Measurements from ENCODE around the gene CEP152.
"Not testable (repeated sequence)": the region's sequence is repeated elsewhere in the genome, so short reads cannot be mapped to it uniquely, and the experiment has no call there.

The CEP152 gene

DNA sequence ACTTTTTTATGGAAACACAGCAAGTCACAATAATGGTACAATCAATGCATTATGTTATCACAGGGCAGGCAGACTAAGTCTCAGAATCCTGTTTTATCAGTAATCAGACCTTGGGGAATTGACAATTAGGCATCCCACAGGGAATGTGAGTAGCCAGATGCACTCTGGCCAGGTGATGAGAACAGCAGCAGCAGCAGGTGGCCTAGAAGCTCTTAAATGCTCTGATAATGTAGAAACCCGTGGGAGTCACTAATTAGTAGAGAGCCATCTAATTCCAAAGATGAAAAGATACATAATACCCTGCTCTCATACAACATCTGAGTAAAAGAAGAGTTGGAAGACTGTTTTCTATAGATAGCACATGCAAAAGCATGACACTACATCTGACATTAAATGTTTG lies 12.6 kb downstream of the CEP152 start:
- H3K4me1 ChIP-seq (ENCODE audit: control extremely low read depth in 1 of 4, control insufficient read depth in 4 of 4, insufficient read depth in 4 of 4, low read length in 3 of 4), result peaks cover 5 to 30% (median 10%) of the 10 kb centered on the region in 4 experiments
- H3K27me3 ChIP-seq (replicated peaks in 2 of 5; ENCODE audit: control insufficient read depth in 4 of 5, insufficient read depth in 5 of 5, low read length in 4 of 5), result no peaks in the 10 kb centered on the region
- no peak overlapping the region for H3K4me3 ChIP-seq (ENCODE audit: control insufficient read depth in 1 of 7, extremely low read depth in 1 of 7, insufficient read depth in 4 of 7, low read depth in 2 of 7, low read length in 6 of 7)
- POLR2A ChIA-PET, result no interaction called here
- no peak for DNase-seq
- H3K36me3 ChIP-seq (ENCODE audit: control insufficient read depth in 4 of 4, insufficient read depth in 4 of 4, low read length in 3 of 4), result peaks cover 0 to 16% (median 5%) of the 10 kb centered on the region in 4 experiments
- no CpG with 5 or more reads among the region's 1 CpG for WGBS (ENCODE audit: insufficient coverage)
- H3K9me3 ChIP-seq (ENCODE audit: control extremely low read depth in 1 of 5, control insufficient read depth in 4 of 5, insufficient read depth in 2 of 5, low read depth in 1 of 5, low read length in 4 of 5), result no peaks in the 10 kb centered on the region
- CTCF ChIA-PET, result no interaction called here
- no peak overlapping the region for H3K27ac ChIP-seq (ENCODE audit: insufficient read depth in 1 of 2, low read depth in 1 of 2, low read length in 2 of 2, poor library complexity in 1 of 2, severe bottlenecking in 2 of 2)

DNA sequence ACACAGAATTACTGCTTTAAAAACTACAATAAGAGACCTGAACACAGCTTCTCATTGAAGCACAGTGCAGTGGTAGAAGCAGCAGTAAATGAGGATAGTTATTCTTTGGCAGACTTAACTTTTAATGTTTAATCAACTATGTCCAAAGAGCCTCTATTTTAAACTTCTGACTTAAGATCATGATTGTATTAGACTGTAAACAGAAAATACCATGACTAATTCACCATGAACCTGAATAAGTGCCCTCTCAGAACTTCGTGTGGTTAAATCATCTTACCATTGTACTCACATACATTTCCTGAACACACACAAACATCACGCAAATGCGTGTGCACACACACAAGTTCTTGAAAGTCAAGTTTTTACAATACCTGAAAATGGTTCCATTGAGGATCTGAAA lies 13.9 kb downstream of the CEP152 start:
- Histone ChIP-seq H3K27me3 (replicated peaks in 2 of 5; ENCODE audit: control insufficient read depth in 4 of 5, insufficient read depth in 5 of 5, low read length in 4 of 5) (no peaks in the 10 kb centered on the region), H3K9me3 (ENCODE audit: control extremely low read depth in 1 of 5, control insufficient read depth in 4 of 5, insufficient read depth in 2 of 5, low read depth in 1 of 5, low read length in 4 of 5) (no peaks in the 10 kb centered on the region), H3K36me3 (ENCODE audit: control insufficient read depth in 4 of 4, insufficient read depth in 4 of 4, low read length in 3 of 4) (peaks cover 5 to 23% (median 10%) of the 10 kb centered on the region in 4 experiments), H3K4me1 (ENCODE audit: control extremely low read depth in 1 of 4, control insufficient read depth in 4 of 4, insufficient read depth in 4 of 4, low read length in 3 of 4) (peaks cover 5 to 30% (median 10%) of the 10 kb centered on the region in 4 experiments), H3K4me3 (ENCODE audit: control insufficient read depth in 1 of 7, extremely low read depth in 1 of 7, insufficient read depth in 4 of 7, low read depth in 2 of 7, low read length in 6 of 7) (peak overlapping the region in 2 of 7 experiments; percentile 27 to 57), H3K27ac (ENCODE audit: insufficient read depth in 1 of 2, low read depth in 1 of 2, low read length in 2 of 2, poor library complexity in 1 of 2, severe bottlenecking in 2 of 2) (no peak overlapping the region)
- POLR2A ChIA-PET, result no interaction called here
- CTCF ChIA-PET, result no interaction called here
- WGBS (ENCODE audit: insufficient coverage), result 40% methylated on average over 1 of the region's 3 CpGs
- DNase-seq, result peak in 2 of 3 donors; percentile 71 to 82

DNA sequence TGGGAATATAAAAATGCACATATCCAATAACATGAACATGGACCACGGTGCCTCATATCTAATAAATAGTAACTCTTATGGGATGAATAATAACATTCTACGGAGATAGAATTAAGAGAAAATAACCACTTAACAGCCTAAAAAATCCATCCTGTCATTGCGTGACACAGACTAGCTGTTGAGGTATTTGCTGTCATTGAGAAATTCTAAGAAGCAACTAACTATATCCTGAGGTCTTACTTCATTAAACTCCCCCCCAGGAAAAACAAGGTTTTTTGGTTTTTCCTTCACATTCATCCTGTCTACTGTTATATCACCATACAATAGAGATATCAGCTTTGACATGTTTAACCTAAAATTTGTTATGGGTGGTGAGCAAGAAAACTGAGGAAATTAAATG lies 14.3 kb downstream of the CEP152 start:
- no peak for DNase-seq
- peaks cover 5 to 30% (median 10%) of the 10 kb centered on the region in 4 experiments for H3K4me1 ChIP-seq (ENCODE audit: control extremely low read depth in 1 of 4, control insufficient read depth in 4 of 4, insufficient read depth in 4 of 4, low read length in 3 of 4)
- no peaks in the 10 kb centered on the region for H3K27me3 ChIP-seq (replicated peaks in 2 of 5; ENCODE audit: control insufficient read depth in 4 of 5, insufficient read depth in 5 of 5, low read length in 4 of 5)
- 100% methylated on average over 1 of the region's 3 CpGs for WGBS (ENCODE audit: insufficient coverage)
- CTCF ChIA-PET, result no interaction called here
- H3K36me3 ChIP-seq (ENCODE audit: control insufficient read depth in 4 of 4, insufficient read depth in 4 of 4, low read length in 3 of 4), result peaks cover 5 to 26% (median 11%) of the 10 kb centered on the region in 4 experiments
- H3K4me3 ChIP-seq (ENCODE audit: control insufficient read depth in 1 of 7, extremely low read depth in 1 of 7, insufficient read depth in 4 of 7, low read depth in 2 of 7, low read length in 6 of 7), result no peak overlapping the region
- POLR2A ChIA-PET, result no interaction called here
- no peaks in the 10 kb centered on the region for H3K9me3 ChIP-seq (ENCODE audit: control extremely low read depth in 1 of 5, control insufficient read depth in 4 of 5, insufficient read depth in 2 of 5, low read depth in 1 of 5, low read length in 4 of 5)
- no peak overlapping the region for H3K27ac ChIP-seq (ENCODE audit: insufficient read depth in 1 of 2, low read depth in 1 of 2, low read length in 2 of 2, poor library complexity in 1 of 2, severe bottlenecking in 2 of 2)

DNA sequence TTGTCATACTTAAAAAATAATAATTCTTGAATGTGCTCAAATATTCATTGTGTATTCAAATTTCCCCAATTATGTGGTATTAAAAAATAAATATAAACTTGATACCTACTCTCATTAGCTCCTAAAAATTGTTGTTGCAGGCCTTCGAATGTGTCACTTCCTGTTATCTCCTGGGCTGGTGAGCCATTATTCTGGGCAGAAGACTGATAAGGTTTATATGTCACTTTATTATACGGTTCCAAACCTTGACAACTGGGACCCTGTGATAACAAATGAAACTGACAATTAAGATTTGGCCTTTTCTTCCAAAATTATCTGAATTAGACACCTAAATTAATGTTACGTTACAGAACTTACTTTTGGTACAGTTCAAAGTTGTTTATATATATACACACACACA lies 15.0 kb downstream of the CEP152 start:
- no peak overlapping the region for H3K4me3 ChIP-seq (ENCODE audit: control insufficient read depth in 1 of 7, extremely low read depth in 1 of 7, insufficient read depth in 4 of 7, low read depth in 2 of 7, low read length in 6 of 7)
- 83% methylated on average over 1 of the region's 3 CpGs for WGBS (ENCODE audit: insufficient coverage)
- peaks cover 5 to 29% (median 12%) of the 10 kb centered on the region in 4 experiments for H3K36me3 ChIP-seq (ENCODE audit: control insufficient read depth in 4 of 4, insufficient read depth in 4 of 4, low read length in 3 of 4)
- no peaks in the 10 kb centered on the region for H3K27me3 ChIP-seq (replicated peaks in 2 of 5; ENCODE audit: control insufficient read depth in 4 of 5, insufficient read depth in 5 of 5, low read length in 4 of 5)
- DNase-seq, result peak in 2 of 3 donors; percentile 18 to 55
- no peak overlapping the region for H3K27ac ChIP-seq (ENCODE audit: insufficient read depth in 1 of 2, low read depth in 1 of 2, low read length in 2 of 2, poor library complexity in 1 of 2, severe bottlenecking in 2 of 2)
- POLR2A ChIA-PET, result no interaction called here
- H3K9me3 ChIP-seq (ENCODE audit: control extremely low read depth in 1 of 5, control insufficient read depth in 4 of 5, insufficient read depth in 2 of 5, low read depth in 1 of 5, low read length in 4 of 5), result no peaks in the 10 kb centered on the region
- CTCF ChIA-PET, result no interaction called here
- peaks cover 5 to 27% (median 10%) of the 10 kb centered on the region in 4 experiments for H3K4me1 ChIP-seq (ENCODE audit: control extremely low read depth in 1 of 4, control insufficient read depth in 4 of 4, insufficient read depth in 4 of 4, low read length in 3 of 4)

DNA sequence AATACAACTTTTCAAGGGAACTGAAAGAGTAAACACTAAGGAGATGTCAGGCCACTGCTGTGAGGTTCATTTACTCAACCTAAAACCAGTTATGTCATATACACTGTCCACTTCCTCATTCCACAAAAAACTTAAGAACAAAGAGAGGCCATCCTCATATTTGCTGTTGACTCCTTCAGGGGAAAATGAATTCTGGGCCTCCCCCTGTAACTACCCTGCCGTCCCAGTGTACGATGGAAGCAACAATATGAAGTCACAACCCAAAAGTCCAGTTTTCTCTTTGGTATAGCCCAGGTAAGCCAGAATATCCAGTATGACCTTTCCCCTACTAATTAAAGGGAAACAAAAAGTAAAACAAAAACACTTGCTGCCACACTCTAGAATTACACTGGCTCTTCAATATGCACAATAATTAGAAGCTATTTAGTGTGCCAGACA lies 16.2 kb downstream of the CEP152 start:
- Histone ChIP-seq H3K4me3 (ENCODE audit: control insufficient read depth in 1 of 7, extremely low read depth in 1 of 7, insufficient read depth in 4 of 7, low read depth in 2 of 7, low read length in 6 of 7) (peak overlapping the region in 1 of 7 experiments; percentile 26), H3K36me3 (ENCODE audit: control insufficient read depth in 4 of 4, insufficient read depth in 4 of 4, low read length in 3 of 4) (peaks cover 11 to 38% (median 20%) of the 10 kb centered on the region in 4 experiments), H3K4me1 (ENCODE audit: control extremely low read depth in 1 of 4, control insufficient read depth in 4 of 4, insufficient read depth in 4 of 4, low read length in 3 of 4) (peaks cover 5 to 24% (median 9%) of the 10 kb centered on the region in 4 experiments), H3K27ac (ENCODE audit: insufficient read depth in 1 of 2, low read depth in 1 of 2, low read length in 2 of 2, poor library complexity in 1 of 2, severe bottlenecking in 2 of 2) (peak overlapping the region in 1 of 2 experiments; percentile 21), H3K27me3 (replicated peaks in 2 of 5; ENCODE audit: control insufficient read depth in 4 of 5, insufficient read depth in 5 of 5, low read length in 4 of 5) (no peaks in the 10 kb centered on the region), H3K9me3 (ENCODE audit: control extremely low read depth in 1 of 5, control insufficient read depth in 4 of 5, insufficient read depth in 2 of 5, low read depth in 1 of 5, low read length in 4 of 5) (peaks cover 0 to 1% (median 0%) of the 10 kb centered on the region in 5 experiments)
- WGBS (ENCODE audit: insufficient coverage), result 100% methylated on average over 2 of the region's 2 CpGs
- DNase-seq, result peak in 2 of 3 donors; percentile 66 to 77
- POLR2A ChIA-PET, result no interaction called here
- CTCF ChIA-PET, result no interaction called here

DNA sequence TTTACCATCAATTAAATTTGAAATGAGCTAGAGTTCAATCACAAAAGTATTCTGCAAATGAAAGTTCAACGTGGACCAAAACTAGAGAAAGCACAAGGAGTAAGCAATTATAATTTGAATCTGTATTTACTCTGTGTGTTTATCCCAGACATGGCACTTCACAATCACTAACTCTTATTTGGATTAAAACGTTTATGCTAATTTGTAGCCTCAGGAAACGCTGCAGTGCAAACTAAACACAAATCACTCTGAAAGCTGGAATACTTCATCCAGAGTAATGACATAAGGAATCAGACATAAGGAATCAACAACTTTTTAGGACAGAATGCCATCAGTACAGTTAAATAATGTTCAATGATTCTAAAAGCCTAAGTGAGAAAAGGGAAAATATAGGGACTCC lies 18.5 kb downstream of the CEP152 start:
- no CpG with 5 or more reads among the region's 3 CpGs for WGBS (ENCODE audit: insufficient coverage)
- Histone ChIP-seq H3K4me1 (ENCODE audit: control extremely low read depth in 1 of 4, control insufficient read depth in 4 of 4, insufficient read depth in 4 of 4, low read length in 3 of 4) (peaks cover 3 to 19% (median 8%) of the 10 kb centered on the region in 4 experiments), H3K27ac (ENCODE audit: insufficient read depth in 1 of 2, low read depth in 1 of 2, low read length in 2 of 2, poor library complexity in 1 of 2, severe bottlenecking in 2 of 2) (no peak overlapping the region), H3K27me3 (replicated peaks in 2 of 5; ENCODE audit: control insufficient read depth in 4 of 5, insufficient read depth in 5 of 5, low read length in 4 of 5) (no peaks in the 10 kb centered on the region), H3K9me3 (ENCODE audit: control extremely low read depth in 1 of 5, control insufficient read depth in 4 of 5, insufficient read depth in 2 of 5, low read depth in 1 of 5, low read length in 4 of 5) (peaks cover 0 to 1% (median 0%) of the 10 kb centered on the region in 5 experiments), H3K4me3 (ENCODE audit: control insufficient read depth in 1 of 7, extremely low read depth in 1 of 7, insufficient read depth in 4 of 7, low read depth in 2 of 7, low read length in 6 of 7) (no peak overlapping the region), H3K36me3 (ENCODE audit: control insufficient read depth in 4 of 4, insufficient read depth in 4 of 4, low read length in 3 of 4) (peaks cover 17 to 57% (median 29%) of the 10 kb centered on the region in 4 experiments)
- ChIA-PET CTCF (interaction anchor here (0.9 to 1.8 kb wide), 2 partner anchors 9 to 17 kb away, joined by 3 read pairs; no protein-coding TSS in a partner anchor), POLR2A (no interaction called here)
- DNase-seq, result no peak

DNA sequence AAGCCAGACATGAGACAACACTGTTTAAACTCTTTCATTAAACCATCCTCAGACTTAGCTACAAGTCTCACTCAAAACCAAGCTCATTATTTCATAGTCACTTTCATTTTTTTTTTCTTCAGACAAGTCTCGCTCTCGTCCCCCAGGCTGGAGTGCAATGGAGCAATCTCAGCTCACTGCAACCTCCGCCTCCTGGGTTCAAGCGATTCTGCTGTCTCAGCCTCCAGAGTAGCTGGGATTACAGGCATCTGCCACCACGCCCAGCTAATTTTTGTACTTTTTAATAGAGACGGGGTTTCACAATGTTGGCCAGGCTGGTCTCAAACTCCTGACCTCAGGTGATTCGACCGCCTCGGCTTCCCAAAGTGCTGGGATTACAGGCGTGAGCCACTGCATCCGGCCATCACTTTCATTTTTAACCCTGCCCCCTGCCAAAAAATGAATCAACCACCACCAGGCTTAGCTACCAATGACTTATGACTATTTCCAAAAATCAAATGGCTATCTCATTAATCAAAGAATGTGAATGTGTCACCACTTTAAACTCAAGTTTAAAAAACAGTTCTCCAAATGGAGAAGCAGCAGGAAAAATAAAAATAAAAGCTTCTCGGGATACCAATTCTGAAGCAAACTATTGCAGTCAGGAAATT lies 20.3 kb downstream of the CEP152 start:
- POLR2A ChIA-PET; H3K9me3 ChIP-seq (ENCODE audit: control extremely low read depth in 1 of 5, control insufficient read depth in 4 of 5, insufficient read depth in 2 of 5, low read depth in 1 of 5, low read length in 4 of 5); DNase-seq; H3K27ac ChIP-seq (ENCODE audit: insufficient read depth in 1 of 2, low read depth in 1 of 2, low read length in 2 of 2, poor library complexity in 1 of 2, severe bottlenecking in 2 of 2); H3K4me3 ChIP-seq (ENCODE audit: control insufficient read depth in 1 of 7, extremely low read depth in 1 of 7, insufficient read depth in 4 of 7, low read depth in 2 of 7, low read length in 6 of 7); H3K4me1 ChIP-seq (ENCODE audit: control extremely low read depth in 1 of 4, control insufficient read depth in 4 of 4, insufficient read depth in 4 of 4, low read length in 3 of 4); H3K27me3 ChIP-seq (replicated peaks in 2 of 5; ENCODE audit: control insufficient read depth in 4 of 5, insufficient read depth in 5 of 5, low read length in 4 of 5): not testable (repeated sequence)
- H3K36me3 ChIP-seq (ENCODE audit: control insufficient read depth in 4 of 4, insufficient read depth in 4 of 4, low read length in 3 of 4), result peaks cover 14 to 58% (median 31%) of the 10 kb centered on the region in 4 experiments
- WGBS (ENCODE audit: insufficient coverage), result 98% methylated on average over 11 of the region's 12 CpGs
- CTCF ChIA-PET, result interaction anchor here (1.1 kb wide), 1 partner anchor 11 kb away, joined by 3 read pairs; no protein-coding TSS in a partner anchor
